Dendritic cell treated with granulocyte-macrophage colony-stimulating factor and Interleukin-4, amounts not matched to agents 40 ng/mL and 50 ng/mL, for 4 days (primary cell): ENCODE measurements around the gene ATF6.

Experiments
- H3K27ac Mint-ChIP-seq: one replicate; pipeline ENCODE4 v1.8.0; 2022; ENCODE audit warnings: mild to moderate bottlenecking, mixed read lengths
- H3K27me3 Mint-ChIP-seq: one replicate; pipeline ENCODE4 v1.8.0; 2022; ENCODE audit warnings: mild to moderate bottlenecking, mixed read lengths
- H3K36me3 Mint-ChIP-seq: one replicate; pipeline ENCODE4 v1.8.0; 2022; ENCODE audit warnings: low read depth, mixed read lengths
- H3K4me1 Mint-ChIP-seq: one replicate; pipeline ENCODE4 v1.8.0; 2022; ENCODE audit warnings: low read depth, mixed read lengths
- H3K4me3 Mint-ChIP-seq: one replicate; pipeline ENCODE4 v1.8.0; 2022; ENCODE audit warnings: mild to moderate bottlenecking, moderate library complexity, mixed read lengths
- H3K9me3 Mint-ChIP-seq: one replicate; pipeline ENCODE4 v1.8.0; 2022; ENCODE audit warnings: mixed read lengths
- intact Hi-C: fragments of 100-400 bp; cut with micrococcal nuclease; formaldehyde crosslinking; loops from one replicate; pipeline ENCODE4 v1.15.0; 2022

ATF6 gene

GRCh38 chr1:161886589-161886988 lies 120.5 kb downstream of the ATF6 start:
- H3K27me3 Mint-ChIP-seq = no peaks in the 10 kb centered on the region
- H3K27ac Mint-ChIP-seq = no peak overlapping the region
- peaks cover 47% of the 10 kb centered on the region for H3K36me3 Mint-ChIP-seq
- H3K4me1 Mint-ChIP-seq = no peaks in the 10 kb centered on the region
- H3K9me3 Mint-ChIP-seq = no peaks in the 10 kb centered on the region
- intact Hi-C loops = no loop called here
- H3K4me3 Mint-ChIP-seq = no peak overlapping the region

- Mint-ChIP-seq H3K27ac (no peak overlapping the region), H3K36me3 (peaks cover 55% of the 10 kb centered on the region), H3K4me1 (no peaks in the 10 kb centered on the region), H3K4me3 (no peak overlapping the region), H3K27me3 (no peaks in the 10 kb centered on the region), H3K9me3 (no peaks in the 10 kb centered on the region)
- intact Hi-C loops = no loop called here
Measured at GRCh38 chr1:161887730-161888287, 121.7 kb downstream of the ATF6 start.

GRCh38 chr1:161890574-161890973 lies 124.5 kb downstream of the ATF6 start:
- no peaks in the 10 kb centered on the region for H3K4me1 Mint-ChIP-seq
- no peaks in the 10 kb centered on the region for H3K9me3 Mint-ChIP-seq
- no peak overlapping the region for H3K27ac Mint-ChIP-seq
- H3K27me3 Mint-ChIP-seq = no peaks in the 10 kb centered on the region
- H3K36me3 Mint-ChIP-seq = peaks cover 61% of the 10 kb centered on the region
- H3K4me3 Mint-ChIP-seq = no peak overlapping the region
- intact Hi-C loops = no loop called here

- H3K27me3 Mint-ChIP-seq = no peaks in the 10 kb centered on the region
- H3K4me1 Mint-ChIP-seq = no peaks in the 10 kb centered on the region
- no peaks in the 10 kb centered on the region for H3K9me3 Mint-ChIP-seq
- peaks cover 4% of the 10 kb centered on the region for H3K36me3 Mint-ChIP-seq
- H3K27ac Mint-ChIP-seq = no peak overlapping the region
- no peak overlapping the region for H3K4me3 Mint-ChIP-seq
- intact Hi-C loops = no loop called here
Measured at GRCh38 chr1:161899091-161899490, 133.0 kb downstream of the ATF6 start.

GRCh38 chr1:161900160-161900559 lies 134.0 kb downstream of the ATF6 start:
- Mint-ChIP-seq H3K36me3 (peaks cover 4% of the 10 kb centered on the region), H3K4me1 (no peaks in the 10 kb centered on the region), H3K9me3 (no peaks in the 10 kb centered on the region), H3K27me3 (no peaks in the 10 kb centered on the region), H3K4me3 (no peak overlapping the region), H3K27ac (no peak overlapping the region)
- intact Hi-C loops = no loop called here

GRCh38 chr1:161902182-161902581 lies 136.1 kb downstream of the ATF6 start:
- Mint-ChIP-seq H3K27ac (no peak overlapping the region), H3K4me1 (no peaks in the 10 kb centered on the region), H3K27me3 (no peaks in the 10 kb centered on the region), H3K9me3 (no peaks in the 10 kb centered on the region), H3K36me3 (peaks cover 12% of the 10 kb centered on the region), H3K4me3 (no peak overlapping the region)
- intact Hi-C loops = no loop called here

GRCh38 chr1:161905269-161905884 lies 139.3 kb downstream of the ATF6 start:
- intact Hi-C loops = no loop called here
- Mint-ChIP-seq H3K36me3 (peaks cover 18% of the 10 kb centered on the region), H3K4me1 (no peaks in the 10 kb centered on the region), H3K27me3 (no peaks in the 10 kb centered on the region), H3K4me3 (no peak overlapping the region), H3K9me3 (no peaks in the 10 kb centered on the region), H3K27ac (no peak overlapping the region)

GRCh38 chr1:161907265-161907664 lies 141.1 kb downstream of the ATF6 start:
- no peak overlapping the region for H3K4me3 Mint-ChIP-seq
- no peak overlapping the region for H3K27ac Mint-ChIP-seq
- peaks cover 24% of the 10 kb centered on the region for H3K36me3 Mint-ChIP-seq
- intact Hi-C loops = no loop called here
- H3K4me1 Mint-ChIP-seq = no peaks in the 10 kb centered on the region
- H3K27me3 Mint-ChIP-seq = no peaks in the 10 kb centered on the region
- H3K9me3 Mint-ChIP-seq = no peaks in the 10 kb centered on the region

GRCh38 chr1:161908264-161908663 lies 142.1 kb downstream of the ATF6 start:
- Mint-ChIP-seq H3K4me1 (no peaks in the 10 kb centered on the region), H3K36me3 (peaks cover 24% of the 10 kb centered on the region), H3K4me3 (no peak overlapping the region), H3K27me3 (no peaks in the 10 kb centered on the region), H3K9me3 (no peaks in the 10 kb centered on the region), H3K27ac (no peak overlapping the region)
- intact Hi-C loops = no loop called here

- H3K4me1 Mint-ChIP-seq = no peaks in the 10 kb centered on the region
- peaks cover 22% of the 10 kb centered on the region for H3K36me3 Mint-ChIP-seq
- H3K27ac Mint-ChIP-seq = no peak overlapping the region
- no peak overlapping the region for H3K4me3 Mint-ChIP-seq
- H3K27me3 Mint-ChIP-seq = no peaks in the 10 kb centered on the region
- intact Hi-C loops = no loop called here
- no peaks in the 10 kb centered on the region for H3K9me3 Mint-ChIP-seq
Measured at GRCh38 chr1:161910604-161911003, 144.5 kb downstream of the ATF6 start.

- intact Hi-C loops = no loop called here
- no peaks in the 10 kb centered on the region for H3K4me1 Mint-ChIP-seq
- H3K27me3 Mint-ChIP-seq = no peaks in the 10 kb centered on the region
- H3K4me3 Mint-ChIP-seq = no peak overlapping the region
- H3K9me3 Mint-ChIP-seq = no peaks in the 10 kb centered on the region
- H3K36me3 Mint-ChIP-seq = peaks cover 16% of the 10 kb centered on the region
- H3K27ac Mint-ChIP-seq = no peak overlapping the region
Measured at GRCh38 chr1:161913482-161914140, 147.5 kb downstream of the ATF6 start.

GRCh38 chr1:161914595-161914994 lies 148.5 kb downstream of the ATF6 start:
- Mint-ChIP-seq H3K4me1 (no peaks in the 10 kb centered on the region), H3K4me3 (no peak overlapping the region), H3K9me3 (no peaks in the 10 kb centered on the region), H3K27ac (no peak overlapping the region), H3K36me3 (peaks cover 9% of the 10 kb centered on the region), H3K27me3 (no peaks in the 10 kb centered on the region)
- intact Hi-C loops = no loop called here

GRCh38 chr1:161915051-161915503 lies 149.0 kb downstream of the ATF6 start:
- H3K4me3 Mint-ChIP-seq = no peak overlapping the region
- H3K36me3 Mint-ChIP-seq = peaks cover 5% of the 10 kb centered on the region
- H3K27me3 Mint-ChIP-seq = no peaks in the 10 kb centered on the region
- no peaks in the 10 kb centered on the region for H3K9me3 Mint-ChIP-seq
- H3K4me1 Mint-ChIP-seq = no peaks in the 10 kb centered on the region
- H3K27ac Mint-ChIP-seq = no peak overlapping the region
- intact Hi-C loops = no loop called here

GRCh38 chr1:161915978-161916377 lies 149.9 kb downstream of the ATF6 start:
- intact Hi-C loops = no loop called here
- Mint-ChIP-seq H3K4me1 (no peaks in the 10 kb centered on the region), H3K27me3 (no peaks in the 10 kb centered on the region), H3K36me3 (peaks cover 4% of the 10 kb centered on the region), H3K27ac (no peak overlapping the region), H3K4me3 (no peak overlapping the region), H3K9me3 (no peaks in the 10 kb centered on the region)
